ENCODE data around the gene CHURC1.

- TF ChIP-seq POLR2A (IDR thresholded peaks at IDR 0.05; ENCODE audit: low read length) = no peak
- no peak for TF ChIP-seq GATA1 (IDR thresholded peaks at IDR 0.05; ENCODE audit: low read depth, low read length)
These were observed 34.5 kb downstream of the CHURC1 start for GRCh38 chr14:64948612-64949210.
